Measurements from ENCODE around the gene SMC4.

GRCh38 chr3:160474416-160474838 lies 75.0 kb downstream of the SMC4 start:
- TF ChIP-seq CTCF (IDR thresholded peaks at IDR 0.05) (no peak), POLR2A (IDR thresholded peaks at IDR 0.05) (no peak)

Data from Peyer's patch (tissue), 4 donors.